HEK293 (cell line): Measurements from ENCODE around the gene HADHB.
A peak's percentile ranks its signal among the peaks of the same experiment; 100 is the strongest.

Experiments used
- CTCF ChIA-PET: fragments of 350-600 bp; formaldehyde crosslinking; extraction: SDS; loops from one replicate; lab custom pipeline; 2021; ENCODE audit warnings: antibody characterized with exemption; lab: Yijun Ruan, JAX
- POLR2A ChIA-PET: fragments of 300-600 bp; formaldehyde crosslinking; extraction: SDS; loops from one replicate; lab custom pipeline; 2020; ENCODE audit warnings: antibody characterized with exemption, inconsistent platforms; lab: Yijun Ruan, JAX
- H3K27ac ChIP-seq: fragments of 200-500 bp; sonication (Bioruptor generic); 2 replicates; pipeline ENCODE4 v1.5.1; 2014; ENCODE audit warnings: low read depth, low read length, control low read depth, inconsistent platforms; ENCODE audit errors: extremely low read depth
- H3K36me3 ChIP-seq, 2 experiments: fragments of 200-500 bp in 1 of 2; sonication (Bioruptor generic) in 1 of 2; 1 replicate in 1 of 2; 2 replicates in 1 of 2; pipeline ENCODE4 v1.5.1; 2014 to 2017; ENCODE audit warnings: inconsistent platforms in 2 of 2, low read length in 2 of 2; ENCODE audit not compliant: control insufficient read depth in 2 of 2, insufficient read depth in 1 of 2
- H3K4me1 ChIP-seq: fragments of 200-500 bp; sonication (Bioruptor generic); 2 replicates; pipeline ENCODE4 v1.5.1; 2014; ENCODE audit warnings: mild to moderate bottlenecking, low read length, inconsistent platforms; ENCODE audit not compliant: control insufficient read depth, insufficient read depth
- H3K4me3 ChIP-seq: 2 replicates; pipeline ENCODE4 v1.5.1; 2011; ENCODE audit warnings: low read depth, mild to moderate bottlenecking, control low read depth, low read length, moderate library complexity
- H3K9me3 ChIP-seq: fragments of 200-500 bp; sonication (Bioruptor generic); 2 replicates; pipeline ENCODE4 v1.5.1; 2014; ENCODE audit warnings: low read depth, low read length, inconsistent platforms; ENCODE audit not compliant: control insufficient read depth, insufficient read depth
- AEBP2 ChIP-seq: fragments of 450-650 bp; formaldehyde crosslinking; IDR thresholded peaks from 2 replicates; pipeline ENCODE4 v1.5.1; 2016; ENCODE audit warnings: missing biosample characterization, missing genetic modification characterization, borderline replicate concordance
- ATF2 ChIP-seq: fragments of 450-650 bp; formaldehyde crosslinking; IDR thresholded peaks from 2 replicates; pipeline ENCODE4 v1.5.1; 2016; ENCODE audit warnings: missing biosample characterization, missing genetic modification characterization, low read depth
- BCL11B ChIP-seq: fragments of 450-650 bp; formaldehyde crosslinking; IDR thresholded peaks from 2 replicates; pipeline ENCODE4 v1.5.1; 2016; ENCODE audit warnings: low read depth, missing biosample characterization, missing genetic modification characterization
- GFI1B ChIP-seq: fragments of 450-650 bp; formaldehyde crosslinking; IDR thresholded peaks from 2 replicates; pipeline ENCODE4 v1.5.1; 2016; ENCODE audit warnings: missing biosample characterization, missing genetic modification characterization
- TRIM28 ChIP-seq: IDR thresholded peaks from 2 replicates; pipeline ENCODE4 v1.6.1; 2011; ENCODE audit warnings: low read length, control low read depth, borderline replicate concordance
- WT1 ChIP-seq: fragments of 450-650 bp; formaldehyde crosslinking; IDR thresholded peaks from 2 replicates; pipeline ENCODE4 v1.5.1; 2016; ENCODE audit warnings: missing biosample characterization, missing genetic modification characterization
- ZNF10 ChIP-seq: fragments of 450-650 bp; formaldehyde crosslinking; IDR thresholded peaks from 2 replicates; pipeline ENCODE4 v1.5.1; 2017; ENCODE audit warnings: missing biosample characterization, missing genetic modification characterization
- ZNF140 ChIP-seq: fragments of 450-650 bp; formaldehyde crosslinking; IDR thresholded peaks from 2 replicates; pipeline ENCODE4 v1.5.1; 2016; ENCODE audit warnings: missing biosample characterization, missing genetic modification characterization
- ZNF169 ChIP-seq: fragments of 450-650 bp; formaldehyde crosslinking; IDR thresholded peaks from 2 replicates; pipeline ENCODE4 v1.5.1; 2016; ENCODE audit warnings: missing biosample characterization, missing genetic modification characterization
- ZNF292 ChIP-seq: fragments of 450-650 bp; formaldehyde crosslinking; IDR thresholded peaks from 2 replicates; pipeline ENCODE4 v1.5.1; 2016; ENCODE audit warnings: low read depth, missing biosample characterization, missing genetic modification characterization, borderline replicate concordance
- ZNF335 ChIP-seq: fragments of 450-650 bp; formaldehyde crosslinking; conservative IDR thresholded peaks from 2 replicates; pipeline ENCODE4 v1.5.1; 2016; ENCODE audit warnings: missing biosample characterization, missing genetic modification characterization
- ZNF449 ChIP-seq: fragments of 450-650 bp; formaldehyde crosslinking; IDR thresholded peaks from 2 replicates; pipeline ENCODE4 v1.5.1; 2017; ENCODE audit warnings: missing biosample characterization, mild to moderate bottlenecking, missing genetic modification characterization, moderate library complexity
- ZNF549 ChIP-seq: fragments of 450-650 bp; IDR thresholded peaks from 2 replicates; pipeline ENCODE4 v1.5.1; 2018; ENCODE audit warnings: missing biosample characterization, missing genetic modification characterization, mild to moderate bottlenecking, inconsistent platforms, moderate library complexity
- ZNF558 ChIP-seq: fragments of 450-650 bp; formaldehyde crosslinking; IDR thresholded peaks from 2 replicates; pipeline ENCODE4 v1.5.1; 2016; ENCODE audit warnings: missing biosample characterization, missing genetic modification characterization
- ZNF600 ChIP-seq: fragments of 450-650 bp; formaldehyde crosslinking; IDR thresholded peaks from 2 replicates; pipeline ENCODE4 v1.5.1; 2016; ENCODE audit warnings: missing biosample characterization, missing genetic modification characterization
- ZNF610 ChIP-seq: fragments of 450-650 bp; formaldehyde crosslinking; IDR thresholded peaks from 2 replicates; pipeline ENCODE4 v1.5.1; 2016; ENCODE audit warnings: missing biosample characterization, missing genetic modification characterization, borderline replicate concordance
- ZNF664 ChIP-seq: fragments of 450-650 bp; formaldehyde crosslinking; IDR thresholded peaks from 2 replicates; pipeline ENCODE4 v1.5.1; 2016; ENCODE audit warnings: missing biosample characterization, missing genetic modification characterization
- ZSCAN4 ChIP-seq: fragments of 450-650 bp; formaldehyde crosslinking; IDR thresholded peaks from 2 replicates; pipeline ENCODE4 v1.5.1; 2017; ENCODE audit warnings: missing biosample characterization, missing genetic modification characterization
- TF ChIP-seq, protein P1 (sequence below): fragments of 450-650 bp; formaldehyde crosslinking; IDR thresholded peaks from 2 replicates; pipeline ENCODE4 v1.5.1; 2017; ENCODE audit warnings: missing biosample characterization, missing genetic modification characterization
- TF ChIP-seq, protein P2 (sequence below): fragments of 450-650 bp; formaldehyde crosslinking; IDR thresholded peaks from 2 replicates; pipeline ENCODE4 v1.5.1; 2017; ENCODE audit warnings: missing biosample characterization, missing genetic modification characterization

The HADHB gene

GRCh38 chr2:26297061-26297460, 52.3 kb downstream of the HADHB start:
- Histone ChIP-seq H3K9me3 (no peaks in the 10 kb centered on the region), H3K4me3 (no peak overlapping the region), H3K27ac (no peak overlapping the region), H3K36me3 (no peaks in the 10 kb centered on the region; a peak in 1 of 3 replicates), H3K4me1 (no peaks in the 10 kb centered on the region)
- TF ChIP-seq GFI1B (tag by site-specific recombination) (no peak), ZNF664 (tag by site-specific recombination) (0 out of 2 replicates have a peak, but pooled peaks have one; percentile 8)
- ChIA-PET CTCF (interaction anchor here (0.6 kb wide), 1 partner anchor 691 kb away, joined by 3 read pairs; no protein-coding TSS in a partner anchor), POLR2A (no interaction called here)

DNA sequence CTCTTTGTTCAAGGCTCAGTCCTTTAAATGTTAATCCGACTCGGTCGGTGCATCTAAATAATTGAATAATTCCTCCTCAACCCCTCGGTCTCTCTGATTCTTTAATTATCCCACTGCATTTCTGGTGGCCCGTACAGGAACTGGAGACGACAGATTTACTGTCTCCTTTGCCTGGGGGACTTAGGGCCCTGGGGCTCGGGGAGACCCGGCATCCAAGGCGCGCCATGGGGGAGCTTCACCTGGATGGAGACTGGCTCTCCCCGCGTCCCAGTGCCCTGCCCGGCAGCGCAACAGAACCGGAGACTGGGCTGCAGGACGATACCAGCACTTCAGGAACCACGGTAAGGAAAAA, 53.5 kb downstream of the HADHB start:
- TF ChIP-seq ZNF558 (tag by site-specific recombination) (no peak), AEBP2 (tag by site-specific recombination) (no peak), ZNF169 (no peak), ZNF610 (tag by site-specific recombination) (no peak), ZNF449 (tag by site-specific recombination) (no peak)
- Histone ChIP-seq H3K27ac (no peak overlapping the region), H3K4me3 (no peak overlapping the region), H3K9me3 (no peaks in the 10 kb centered on the region), H3K4me1 (no peaks in the 10 kb centered on the region), H3K36me3 (no peaks in the 10 kb centered on the region; a peak in 1 of 3 replicates)
- CTCF ChIA-PET = no interaction called here
- POLR2A ChIA-PET = interaction anchor here (0.7 kb wide), 1 partner anchor 52 kb away, joined by 3 read pairs; no protein-coding TSS in a partner anchor

DNA sequence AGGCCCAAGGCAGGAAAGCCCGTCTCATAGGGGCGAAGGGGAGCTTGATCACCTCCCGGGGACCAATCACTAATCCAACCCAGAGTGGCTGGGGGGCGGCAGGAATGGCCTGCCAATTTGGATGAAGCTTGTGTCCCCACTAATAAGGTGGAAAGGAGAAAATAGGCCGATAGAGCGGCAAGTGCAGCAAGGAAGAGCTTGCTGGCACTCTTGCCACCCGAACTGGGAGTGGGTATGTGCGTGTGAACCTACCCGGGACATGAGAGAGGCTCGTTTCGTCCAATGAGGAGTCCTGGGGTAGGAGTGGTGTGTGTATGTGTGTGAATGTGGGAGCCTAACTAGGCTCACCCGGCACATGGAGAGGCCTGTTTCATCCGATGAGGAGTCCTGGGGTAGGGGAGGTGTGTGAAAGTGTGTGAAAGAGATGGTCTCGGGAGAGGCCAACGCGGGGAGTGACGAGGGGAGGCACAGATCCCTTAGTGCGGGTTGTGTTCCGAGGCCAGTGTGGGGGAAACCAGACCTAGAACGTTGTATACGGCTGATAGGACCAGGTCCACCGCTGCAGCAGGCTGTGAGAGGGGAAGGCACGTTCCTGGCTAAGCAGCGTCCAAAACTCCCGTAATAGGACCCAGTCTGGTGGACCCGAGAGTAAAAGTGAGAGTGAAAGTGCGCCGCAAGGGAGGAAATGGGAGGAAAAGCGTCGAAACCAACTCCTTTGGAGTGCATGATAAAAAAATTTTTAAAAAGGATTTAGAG, 54.1 kb downstream of the HADHB start:
- H3K9me3 ChIP-seq = no peaks in the 10 kb centered on the region
- H3K4me1 ChIP-seq = no peaks in the 10 kb centered on the region
- ChIA-PET POLR2A (interaction anchor here (0.7 kb wide), 1 partner anchor 52 kb away, joined by 3 read pairs; no protein-coding TSS in a partner anchor), CTCF (no interaction called here)
- H3K4me3 ChIP-seq = peak overlapping the region; percentile 5; the same call in 1 of the 2 replicates
- no peak overlapping the region for H3K27ac ChIP-seq
- H3K36me3 ChIP-seq = no peaks in the 10 kb centered on the region; a peak in 1 of 3 replicates
- TF ChIP-seq ZNF292 (tag by site-specific recombination) (no peak), TRIM28 (no peak), ZNF10 (tag by site-specific recombination) (no peak), WT1 (no peak), ZSCAN4 (tag by site-specific recombination) (no peak), ATF2 (tag by site-specific recombination) (no peak), BCL11B (tag by site-specific recombination) (no peak), ZNF549 (tag by site-specific recombination) (no peak), ZNF600 (tag by site-specific recombination) (no peak), ZNF140 (tag by site-specific recombination) (no peak), ZNF335 (tag by site-specific recombination) (no peak)
- TF ChIP-seq, protein P1, sequence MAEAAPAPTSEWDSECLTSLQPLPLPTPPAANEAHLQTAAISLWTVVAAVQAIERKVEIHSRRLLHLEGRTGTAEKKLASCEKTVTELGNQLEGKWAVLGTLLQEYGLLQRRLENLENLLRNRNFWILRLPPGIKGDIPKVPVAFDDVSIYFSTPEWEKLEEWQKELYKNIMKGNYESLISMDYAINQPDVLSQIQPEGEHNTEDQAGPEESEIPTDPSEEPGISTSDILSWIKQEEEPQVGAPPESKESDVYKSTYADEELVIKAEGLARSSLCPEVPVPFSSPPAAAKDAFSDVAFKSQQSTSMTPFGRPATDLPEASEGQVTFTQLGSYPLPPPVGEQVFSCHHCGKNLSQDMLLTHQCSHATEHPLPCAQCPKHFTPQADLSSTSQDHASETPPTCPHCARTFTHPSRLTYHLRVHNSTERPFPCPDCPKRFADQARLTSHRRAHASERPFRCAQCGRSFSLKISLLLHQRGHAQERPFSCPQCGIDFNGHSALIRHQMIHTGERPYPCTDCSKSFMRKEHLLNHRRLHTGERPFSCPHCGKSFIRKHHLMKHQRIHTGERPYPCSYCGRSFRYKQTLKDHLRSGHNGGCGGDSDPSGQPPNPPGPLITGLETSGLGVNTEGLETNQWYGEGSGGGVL (tag by site-specific recombination) = no peak
- TF ChIP-seq, protein P2, sequence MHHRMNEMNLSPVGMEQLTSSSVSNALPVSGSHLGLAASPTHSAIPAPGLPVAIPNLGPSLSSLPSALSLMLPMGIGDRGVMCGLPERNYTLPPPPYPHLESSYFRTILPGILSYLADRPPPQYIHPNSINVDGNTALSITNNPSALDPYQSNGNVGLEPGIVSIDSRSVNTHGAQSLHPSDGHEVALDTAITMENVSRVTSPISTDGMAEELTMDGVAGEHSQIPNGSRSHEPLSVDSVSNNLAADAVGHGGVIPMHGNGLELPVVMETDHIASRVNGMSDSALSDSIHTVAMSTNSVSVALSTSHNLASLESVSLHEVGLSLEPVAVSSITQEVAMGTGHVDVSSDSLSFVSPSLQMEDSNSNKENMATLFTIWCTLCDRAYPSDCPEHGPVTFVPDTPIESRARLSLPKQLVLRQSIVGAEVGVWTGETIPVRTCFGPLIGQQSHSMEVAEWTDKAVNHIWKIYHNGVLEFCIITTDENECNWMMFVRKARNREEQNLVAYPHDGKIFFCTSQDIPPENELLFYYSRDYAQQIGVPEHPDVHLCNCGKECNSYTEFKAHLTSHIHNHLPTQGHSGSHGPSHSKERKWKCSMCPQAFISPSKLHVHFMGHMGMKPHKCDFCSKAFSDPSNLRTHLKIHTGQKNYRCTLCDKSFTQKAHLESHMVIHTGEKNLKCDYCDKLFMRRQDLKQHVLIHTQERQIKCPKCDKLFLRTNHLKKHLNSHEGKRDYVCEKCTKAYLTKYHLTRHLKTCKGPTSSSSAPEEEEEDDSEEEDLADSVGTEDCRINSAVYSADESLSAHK (tag by site-specific recombination) = no peak
